Glutamatergic neuron (in vitro differentiated cells): Measurements from ENCODE around the gene RPS3. TPM values are rescaled to one million over a fixed set of nuclear protein-coding genes. Genes with fewer than 3 reads are reported as not detected.

ENCODE experiments used
- DNase-seq: peaks from one replicate; pipeline ENCODE4 v3.0.0; 2022
- H3K27ac Mint-ChIP-seq: one replicate; pipeline ENCODE4 v1.8.0; 2020; ENCODE audit warnings: mild to moderate bottlenecking, mixed read lengths, inconsistent platforms; ENCODE audit not compliant: unreplicated experiment
- H3K27me3 Mint-ChIP-seq: one replicate; pipeline ENCODE4 v1.8.0; 2020; ENCODE audit warnings: mild to moderate bottlenecking, moderate library complexity, mixed read lengths, inconsistent platforms; ENCODE audit not compliant: unreplicated experiment
- H3K36me3 Mint-ChIP-seq: one replicate; pipeline ENCODE4 v1.8.0; 2020; ENCODE audit warnings: mild to moderate bottlenecking, mixed read lengths, inconsistent platforms; ENCODE audit not compliant: unreplicated experiment
- H3K4me1 Mint-ChIP-seq: one replicate; pipeline ENCODE4 v1.8.0; 2020; ENCODE audit warnings: mild to moderate bottlenecking, low read depth, mixed read lengths, inconsistent platforms; ENCODE audit not compliant: unreplicated experiment
- H3K4me3 Mint-ChIP-seq: one replicate; pipeline ENCODE4 v1.8.0; 2020; ENCODE audit warnings: mild to moderate bottlenecking, mixed read lengths, inconsistent platforms; ENCODE audit not compliant: unreplicated experiment
- H3K9me3 Mint-ChIP-seq: one replicate; pipeline ENCODE4 v1.8.0; 2020; ENCODE audit warnings: mild to moderate bottlenecking, moderate library complexity, mixed read lengths, inconsistent platforms; ENCODE audit not compliant: unreplicated experiment
- total RNA-seq: library from RNA; stranded (reverse); fragmentation: NEBNext Ultra II Directional; extraction: Animal tissue kit (Norgen Biotek cat#: 25700); gene quantifications from one replicate; pipeline ENCODE4 v1.2.1, GENCODE V29; 2021; ENCODE audit not compliant: unreplicated experiment
- TF ChIP-seq, protein P1 (sequence below): fragments of 200-600 bp; sonication (generic); IDR thresholded peaks from one replicate; pipeline ENCODE4 v1.5.0; 2021; ENCODE audit not compliant: partially characterized antibody, unreplicated experiment

The RPS3 gene
- total RNA-seq, 1 donor from 2014 or later: 1,391 TPM

- Mint-ChIP-seq H3K36me3 (no peaks in the 10 kb centered on the region), H3K9me3 (peaks cover 3% of the 10 kb centered on the region), H3K27ac (no peak overlapping the region), H3K4me3 (no peak overlapping the region), H3K4me1 (peaks cover 1% of the 10 kb centered on the region), H3K27me3 (no peaks in the 10 kb centered on the region)
- TF ChIP-seq, protein P1, sequence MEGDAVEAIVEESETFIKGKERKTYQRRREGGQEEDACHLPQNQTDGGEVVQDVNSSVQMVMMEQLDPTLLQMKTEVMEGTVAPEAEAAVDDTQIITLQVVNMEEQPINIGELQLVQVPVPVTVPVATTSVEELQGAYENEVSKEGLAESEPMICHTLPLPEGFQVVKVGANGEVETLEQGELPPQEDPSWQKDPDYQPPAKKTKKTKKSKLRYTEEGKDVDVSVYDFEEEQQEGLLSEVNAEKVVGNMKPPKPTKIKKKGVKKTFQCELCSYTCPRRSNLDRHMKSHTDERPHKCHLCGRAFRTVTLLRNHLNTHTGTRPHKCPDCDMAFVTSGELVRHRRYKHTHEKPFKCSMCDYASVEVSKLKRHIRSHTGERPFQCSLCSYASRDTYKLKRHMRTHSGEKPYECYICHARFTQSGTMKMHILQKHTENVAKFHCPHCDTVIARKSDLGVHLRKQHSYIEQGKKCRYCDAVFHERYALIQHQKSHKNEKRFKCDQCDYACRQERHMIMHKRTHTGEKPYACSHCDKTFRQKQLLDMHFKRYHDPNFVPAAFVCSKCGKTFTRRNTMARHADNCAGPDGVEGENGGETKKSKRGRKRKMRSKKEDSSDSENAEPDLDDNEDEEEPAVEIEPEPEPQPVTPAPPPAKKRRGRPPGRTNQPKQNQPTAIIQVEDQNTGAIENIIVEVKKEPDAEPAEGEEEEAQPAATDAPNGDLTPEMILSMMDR: no peak
- DNase-seq: no peak
Measured at GRCh38 chr11:75380716-75381420, 18.4 kb upstream of the RPS3 start.

DNA sequence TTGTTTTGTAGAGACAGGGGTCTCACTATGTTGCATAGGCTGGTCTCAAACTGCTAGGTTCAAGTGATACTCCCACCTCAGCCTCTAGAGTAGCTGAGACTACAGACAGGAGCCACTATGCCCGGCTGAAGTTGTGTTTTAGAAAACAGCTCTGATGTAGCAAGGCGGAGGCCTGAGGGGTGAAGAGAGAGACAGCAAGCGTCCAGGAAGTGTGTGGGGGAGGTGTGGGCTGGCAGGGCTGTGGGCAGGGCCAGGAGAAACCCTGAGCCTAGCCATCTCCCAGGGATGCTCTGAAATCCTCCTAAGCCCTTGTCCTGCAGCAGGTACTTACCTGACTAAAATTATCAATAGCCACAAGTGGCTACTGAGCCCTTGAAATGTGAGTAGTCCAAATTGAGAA is 16.1 kb upstream of the RPS3 start:
- Mint-ChIP-seq H3K36me3 (no peaks in the 10 kb centered on the region), H3K4me3 (no peak overlapping the region), H3K4me1 (no peaks in the 10 kb centered on the region), H3K27me3 (no peaks in the 10 kb centered on the region), H3K27ac (no peak overlapping the region), H3K9me3 (peaks cover 3% of the 10 kb centered on the region)
- no peak for DNase-seq
- TF ChIP-seq, protein P1: no peak

- H3K9me3 Mint-ChIP-seq: peaks cover 3% of the 10 kb centered on the region
- H3K27ac Mint-ChIP-seq: no peak overlapping the region
- H3K36me3 Mint-ChIP-seq: no peaks in the 10 kb centered on the region
- TF ChIP-seq, protein P1: peak; percentile 98
- DNase-seq: peak; percentile 80
- no peak overlapping the region for H3K4me3 Mint-ChIP-seq
- no peaks in the 10 kb centered on the region for H3K4me1 Mint-ChIP-seq
- H3K27me3 Mint-ChIP-seq: no peaks in the 10 kb centered on the region
Measured at GRCh38 chr11:75384438-75385080, 14.8 kb upstream of the RPS3 start.

- Mint-ChIP-seq H3K27me3 (no peaks in the 10 kb centered on the region), H3K27ac (no peak overlapping the region), H3K4me3 (no peak overlapping the region), H3K9me3 (no peaks in the 10 kb centered on the region), H3K36me3 (no peaks in the 10 kb centered on the region), H3K4me1 (no peaks in the 10 kb centered on the region)
- TF ChIP-seq, protein P1: no peak
- DNase-seq: no peak
Measured at GRCh38 chr11:75386942-75387630, 12.2 kb upstream of the RPS3 start.
